Left renal pelvis (tissue), 4 donors: ENCODE data around the gene KANK3. TPM values are rescaled to one million over a fixed set of nuclear protein-coding genes. Genes with fewer than 3 reads are reported as not detected.

Experiments used
- polyA plus RNA-seq, 4 donors: library from polyadenylated mRNA; unstranded; fragments of 120-200 nt; gene quantifications; one replicate each; pipeline ENCODE4 v1.2.1, GENCODE V29; 2013; ENCODE audit not compliant: insufficient read length in 4 of 4

Gene KANK3
- polyA plus RNA-seq, 4 donors = 5.1 to 13.6 (median 6.2) TPM

Other genes with a start within 250 kb of the KANK3 start
- gene FBN3, start 193.7 kb downstream of the KANK3 start, polyA plus RNA-seq = 10 to 100 TPM; 19.5 to 61.6 (median 46.2) TPM
- gene CERS4, start 133.9 kb downstream of the KANK3 start, polyA plus RNA-seq = 10 to 100 TPM; 24.7 to 52.6 (median 37.5) TPM
- 10 to 100 TPM; 22.3 to 40.2 (median 26.1) TPM for gene CD320, start 34.9 kb downstream of the KANK3 start, polyA plus RNA-seq
- gene NDUFA7, start 21.9 kb downstream of the KANK3 start, polyA plus RNA-seq = 10 to 100 TPM; 21.5 to 60.3 (median 46.5) TPM
- gene RPS28, start 21.8 kb downstream of the KANK3 start, polyA plus RNA-seq = 100 to 1,000 TPM; 334 to 594 (median 374) TPM
- gene ANGPTL4, start 20.9 kb upstream of the KANK3 start, polyA plus RNA-seq = 1 to 10 TPM; 2.8 to 5.3 (median 3.4) TPM
- gene RAB11B, start 47.1 kb upstream of the KANK3 start, polyA plus RNA-seq = 100 to 1,000 TPM; 114 to 180 (median 131) TPM
- gene MARCHF2, start 70.0 kb upstream of the KANK3 start, polyA plus RNA-seq = 10 to 100 TPM; 10.5 to 17.9 (median 13.5) TPM
- gene HNRNPM, start 101.7 kb upstream of the KANK3 start, polyA plus RNA-seq = 100 to 1,000 TPM; 272 to 481 (median 407) TPM
- gene PRAM1, start 159.4 kb upstream of the KANK3 start, polyA plus RNA-seq = 1 to 10 TPM in 3 of 4 donors, under 1 TPM in 1; 0.90 to 5.0 (median 1.4) TPM
- gene ZNF414, start 170.9 kb upstream of the KANK3 start, polyA plus RNA-seq = 10 to 100 TPM; 14.9 to 28.7 (median 24.1) TPM
- 1 to 10 TPM; 3.8 to 9.9 (median 7.4) TPM for gene MYO1F, start 234.2 kb upstream of the KANK3 start, polyA plus RNA-seq